OCI-LY3 (cell line): Measurements from ENCODE around the gene PRKG2.

Source experiments
- H2AFZ ChIP-seq: fragments of 200-600, 300-600 bp; shearing (Covaris generic); 2 replicates; pipeline ENCODE4 v1.6.0; 2014; ENCODE audit warnings: antibody characterized with exemption, low read depth, low read length
- H3K27ac ChIP-seq: fragments of 200-600, 300-600 bp; sonication (generic); 2 replicates; pipeline ENCODE4 v1.5.1; 2014; ENCODE audit warnings: mild to moderate bottlenecking, low read length, moderate library complexity, mixed read lengths
- H3K27me3 ChIP-seq: fragments of 200-600, 300-600 bp; sonication (generic); 2 replicates; pipeline ENCODE4 v1.6.1; 2014; ENCODE audit warnings: low read depth, low read length, mixed read lengths
- H3K36me3 ChIP-seq: fragments of 200-600, 300-600 bp; sonication (generic); replicated peaks from 2 replicates; pipeline ENCODE3; 2014; ENCODE audit warnings: low read depth, low read length, mixed read lengths
- H3K4me1 ChIP-seq: fragments of 300-600, 200-600 bp; sonication (generic); 2 replicates; pipeline ENCODE4 v1.6.1; 2014; ENCODE audit warnings: low read length, mixed read lengths
- H3K4me2 ChIP-seq: fragments of 200-600, 300-600 bp; sonication (generic); 2 replicates; pipeline ENCODE4 v1.6.1; 2014; ENCODE audit warnings: low read length, mixed read lengths
- H3K4me3 ChIP-seq: fragments of 300-600, 200-600 bp; sonication (generic); 2 replicates; pipeline ENCODE4 v1.5.1; 2014; ENCODE audit warnings: antibody characterized with exemption, mild to moderate bottlenecking, low read length, moderate library complexity
- H3K79me2 ChIP-seq: fragments of 300-600, 200-600 bp; shearing (Covaris generic); 2 replicates; pipeline ENCODE4 v1.6.1; 2014; ENCODE audit warnings: mild to moderate bottlenecking, low read length, mixed read lengths
- H3K9ac ChIP-seq: fragments of 300-600, 200-600 bp; shearing (Covaris generic); 2 replicates; pipeline ENCODE4 v1.6.0; 2014; ENCODE audit warnings: mild to moderate bottlenecking, low read length, moderate library complexity
- H3K9me3 ChIP-seq: fragments of 200-600, 300-600 bp; shearing (Covaris generic); 2 replicates; pipeline ENCODE4 v1.6.1; 2014; ENCODE audit warnings: low read length, mixed read lengths; ENCODE audit not compliant: insufficient read depth
- H4K20me1 ChIP-seq: fragments of 200-600, 300-600 bp; sonication (generic); 2 replicates; pipeline ENCODE4 v1.6.1; 2016; ENCODE audit warnings: low read length, mixed read lengths; ENCODE audit not compliant: insufficient read depth
- EZH2phosphoT487 ChIP-seq: fragments of 200-600 bp; shearing (Covaris generic); IDR thresholded peaks from 2 replicates; pipeline ENCODE4 v1.6.1; 2018; ENCODE audit warnings: antibody characterized with exemption, mixed run types, low read depth
- TF ChIP-seq, protein P1 (sequence below): fragments of 200-600, 300-600 bp; sonication (generic); IDR thresholded peaks from 2 replicates; pipeline ENCODE4 v1.5.1; 2014; ENCODE audit warnings: antibody characterized with exemption, low read length, low read depth

PRKG2 gene

DNA sequence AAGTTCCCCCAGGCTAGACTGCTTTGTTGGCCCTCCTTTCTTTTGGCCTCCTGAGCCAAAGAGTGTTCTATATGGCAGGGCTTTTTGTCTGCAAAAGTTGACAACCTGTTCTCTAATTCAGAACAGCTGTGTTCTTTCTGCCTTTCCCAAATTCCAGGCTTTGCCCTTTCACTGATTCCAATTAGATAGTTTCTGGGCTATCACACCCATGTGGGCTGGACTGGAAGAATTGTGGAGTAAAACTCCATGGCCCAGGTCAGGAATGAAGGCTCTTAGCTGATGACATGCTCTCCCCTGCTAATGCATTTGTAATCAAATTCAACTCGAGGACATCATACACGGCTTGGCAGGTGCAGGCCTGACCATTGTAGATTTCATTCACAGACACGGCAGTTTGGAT lies 165.1 kb downstream of the PRKG2 start:
- Histone ChIP-seq H3K4me3 (no peak overlapping the region), H3K4me1 (peaks cover 28% of the 10 kb centered on the region), H4K20me1 (no peaks in the 10 kb centered on the region), H3K36me3 (no peaks in the 10 kb centered on the region), H3K79me2 (no peaks in the 10 kb centered on the region), H3K9ac (no peak overlapping the region), H3K4me2 (no peak overlapping the region), H3K9me3 (no peaks in the 10 kb centered on the region), H3K27ac (no peak overlapping the region), H3K27me3 (peaks cover 54% of the 10 kb centered on the region), H2AFZ (no peak overlapping the region)
- TF ChIP-seq, protein P1, sequence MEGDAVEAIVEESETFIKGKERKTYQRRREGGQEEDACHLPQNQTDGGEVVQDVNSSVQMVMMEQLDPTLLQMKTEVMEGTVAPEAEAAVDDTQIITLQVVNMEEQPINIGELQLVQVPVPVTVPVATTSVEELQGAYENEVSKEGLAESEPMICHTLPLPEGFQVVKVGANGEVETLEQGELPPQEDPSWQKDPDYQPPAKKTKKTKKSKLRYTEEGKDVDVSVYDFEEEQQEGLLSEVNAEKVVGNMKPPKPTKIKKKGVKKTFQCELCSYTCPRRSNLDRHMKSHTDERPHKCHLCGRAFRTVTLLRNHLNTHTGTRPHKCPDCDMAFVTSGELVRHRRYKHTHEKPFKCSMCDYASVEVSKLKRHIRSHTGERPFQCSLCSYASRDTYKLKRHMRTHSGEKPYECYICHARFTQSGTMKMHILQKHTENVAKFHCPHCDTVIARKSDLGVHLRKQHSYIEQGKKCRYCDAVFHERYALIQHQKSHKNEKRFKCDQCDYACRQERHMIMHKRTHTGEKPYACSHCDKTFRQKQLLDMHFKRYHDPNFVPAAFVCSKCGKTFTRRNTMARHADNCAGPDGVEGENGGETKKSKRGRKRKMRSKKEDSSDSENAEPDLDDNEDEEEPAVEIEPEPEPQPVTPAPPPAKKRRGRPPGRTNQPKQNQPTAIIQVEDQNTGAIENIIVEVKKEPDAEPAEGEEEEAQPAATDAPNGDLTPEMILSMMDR: no peak
- TF ChIP-seq EZH2phosphoT487: no peak

DNA sequence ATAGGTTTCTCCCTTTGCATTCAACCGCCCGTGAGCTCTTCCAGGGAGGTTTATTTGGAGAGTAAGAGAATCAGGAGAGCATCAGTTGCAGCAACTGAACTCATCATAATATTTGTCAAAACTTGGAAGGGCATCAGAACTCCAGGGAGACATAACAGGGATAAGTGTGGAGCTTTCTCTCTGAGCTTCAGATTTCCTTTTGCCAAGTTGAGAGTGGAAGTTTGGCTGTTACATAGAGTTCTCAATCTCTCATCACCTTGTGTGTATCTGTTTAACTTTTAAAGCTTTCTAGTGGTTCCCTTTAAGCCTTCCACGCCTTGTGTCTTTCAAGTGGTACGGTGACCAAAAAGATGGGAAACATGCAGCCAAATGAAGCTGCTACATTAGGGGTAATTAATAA lies 165.7 kb downstream of the PRKG2 start:
- Histone ChIP-seq H3K4me1 (peaks cover 28% of the 10 kb centered on the region), H3K27me3 (peaks cover 54% of the 10 kb centered on the region), H3K36me3 (no peaks in the 10 kb centered on the region), H4K20me1 (no peaks in the 10 kb centered on the region), H3K4me2 (no peak overlapping the region), H2AFZ (no peak overlapping the region), H3K79me2 (no peaks in the 10 kb centered on the region), H3K9me3 (no peaks in the 10 kb centered on the region), H3K9ac (no peak overlapping the region), H3K4me3 (no peak overlapping the region), H3K27ac (no peak overlapping the region)
- TF ChIP-seq, protein P1: no peak
- TF ChIP-seq EZH2phosphoT487: no peak

DNA sequence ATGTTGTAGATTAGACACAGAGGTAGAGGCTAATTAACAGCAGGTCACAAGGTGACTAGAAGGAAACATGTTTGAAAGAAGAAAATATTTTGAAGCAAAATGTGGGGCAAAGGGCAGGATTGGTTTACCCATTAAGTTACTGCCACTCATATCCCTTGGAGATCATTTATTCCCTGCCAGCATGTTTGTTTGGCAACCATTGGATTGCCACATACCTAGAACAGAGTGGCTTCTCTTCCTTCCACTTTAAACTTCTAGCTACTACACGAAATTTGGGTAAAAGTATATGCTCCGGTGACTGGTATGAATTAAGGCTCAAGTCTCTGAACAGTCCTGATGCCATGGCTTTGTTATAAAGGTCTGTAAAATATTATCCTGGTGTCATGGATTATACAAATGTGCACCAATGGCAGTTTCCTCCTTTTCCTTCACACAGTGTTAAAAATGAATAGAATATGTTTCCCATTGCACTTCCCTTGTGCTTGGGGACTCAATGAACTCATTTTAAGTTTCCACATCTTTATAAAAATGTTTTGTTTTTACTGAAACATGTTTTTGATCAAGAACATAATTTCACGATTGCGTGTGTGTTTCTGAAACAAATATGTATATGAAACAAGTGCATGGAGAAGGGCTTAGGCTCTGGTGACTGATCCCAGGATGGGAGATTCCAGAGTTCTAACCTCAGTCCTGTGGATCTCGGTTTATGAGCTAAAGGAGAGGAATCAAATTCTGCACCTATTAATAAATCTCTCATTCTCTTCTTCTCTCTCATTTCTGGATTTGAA lies 172.2 kb downstream of the PRKG2 start:
- peaks cover 21% of the 10 kb centered on the region for H3K4me1 ChIP-seq
- H3K36me3 ChIP-seq: no peaks in the 10 kb centered on the region
- H3K4me3 ChIP-seq: no peak overlapping the region
- no peak overlapping the region for H3K9ac ChIP-seq
- H4K20me1 ChIP-seq: no peaks in the 10 kb centered on the region
- H3K27ac ChIP-seq: no peak overlapping the region
- TF ChIP-seq, protein P1: no peak
- TF ChIP-seq EZH2phosphoT487: no peak
- H3K9me3 ChIP-seq: no peaks in the 10 kb centered on the region
- no peaks in the 10 kb centered on the region for H3K79me2 ChIP-seq
- H2AFZ ChIP-seq: no peak overlapping the region
- H3K27me3 ChIP-seq: peaks cover 32% of the 10 kb centered on the region
- no peak overlapping the region for H3K4me2 ChIP-seq

DNA sequence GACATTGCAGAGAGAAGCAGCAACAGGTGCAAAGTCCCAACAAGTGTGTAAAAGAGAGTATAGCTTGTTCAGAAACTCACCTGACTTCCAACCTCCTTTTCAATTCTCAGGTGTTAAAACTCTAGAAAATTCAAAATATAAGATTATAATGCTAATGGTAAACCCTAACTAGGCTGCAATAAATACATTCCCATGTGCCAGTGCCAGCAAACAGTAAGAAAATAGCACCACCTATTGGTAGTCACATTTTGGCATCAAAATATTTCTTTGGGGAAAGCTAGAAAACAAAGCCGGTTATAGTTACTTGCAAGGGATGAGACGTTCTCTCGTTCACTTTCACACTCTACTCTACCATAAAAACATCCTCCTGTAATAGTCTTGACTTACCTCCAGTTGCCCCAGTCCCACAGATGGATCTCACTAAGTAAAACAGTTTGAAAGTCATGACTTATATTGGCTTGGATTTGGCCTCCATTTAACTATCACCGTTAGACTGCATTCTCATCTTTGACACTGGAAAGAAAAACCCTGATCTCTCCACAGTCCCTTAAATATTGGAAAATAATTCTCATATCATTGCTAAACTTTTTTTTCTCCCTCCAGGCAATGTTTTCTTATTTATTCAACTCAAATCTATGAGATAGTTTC lies 174.9 kb downstream of the PRKG2 start:
- peak overlapping the region; percentile 59 for H3K4me2 ChIP-seq
- no peaks in the 10 kb centered on the region for H3K9me3 ChIP-seq
- no peaks in the 10 kb centered on the region for H3K36me3 ChIP-seq
- peak overlapping the region; percentile 11; the same call in 1 of the 2 replicates for H3K27ac ChIP-seq
- H4K20me1 ChIP-seq: no peaks in the 10 kb centered on the region
- H2AFZ ChIP-seq: 0 out of 2 replicates have a peak overlapping the region, but pooled peaks have one; percentile 65
- H3K79me2 ChIP-seq: no peaks in the 10 kb centered on the region
- TF ChIP-seq, protein P1: peak; percentile 94
- no peak for TF ChIP-seq EZH2phosphoT487
- H3K27me3 ChIP-seq: peaks cover 13% of the 10 kb centered on the region
- no peak overlapping the region for H3K9ac ChIP-seq
- peaks cover 21% of the 10 kb centered on the region for H3K4me1 ChIP-seq
- H3K4me3 ChIP-seq: peak overlapping the region; percentile 22
